MCF 10A (cell line): Measurements from ENCODE around the gene NLRP5. TPM values are rescaled to one million over a fixed set of nuclear protein-coding genes. Genes with fewer than 3 reads are reported as not detected.

Experiments used
- BruUV-seq: library from RNA; stranded (reverse); fragments of 400-500 nt; replicated peaks from 2 replicates; lab custom pipeline; 2021; lab: Mats Ljungman, UMichigan
- CTCF ChIA-PET: fragments of 300-600 bp; sonication (Branson Sonifier 250); formaldehyde crosslinking; extraction: SDS; loops from one replicate; lab custom pipeline; 2021; ENCODE audit warnings: antibody characterized with exemption, inconsistent platforms; lab: Yijun Ruan, JAX
- POLR2A ChIA-PET: fragments of 300-600, 350-650 bp; sonication (Branson Sonifier 250); formaldehyde crosslinking; extraction: SDS; loops from one replicate; lab custom pipeline; 2020; ENCODE audit warnings: antibody characterized with exemption, inconsistent platforms; lab: Yijun Ruan, JAX
- DNase-seq: peaks from one replicate; pipeline ENCODE4 v3.0.0-alpha.2; 2018; ENCODE audit not compliant: unreplicated experiment
- H3K27ac Mint-ChIP-seq: one replicate; pipeline ENCODE4 v1.8.0; 2022; ENCODE audit warnings: mild to moderate bottlenecking, low read depth, mixed read lengths; ENCODE audit not compliant: unreplicated experiment
- H3K27me3 Mint-ChIP-seq: one replicate; pipeline ENCODE4 v1.8.0; 2022; ENCODE audit warnings: mixed read lengths; ENCODE audit not compliant: insufficient read depth, unreplicated experiment
- H3K36me3 Mint-ChIP-seq: one replicate; pipeline ENCODE4 v1.8.0; 2022; ENCODE audit warnings: mild to moderate bottlenecking, moderate library complexity, mixed read lengths; ENCODE audit not compliant: insufficient read depth, unreplicated experiment
- H3K4me1 Mint-ChIP-seq: one replicate; pipeline ENCODE4 v1.8.0; 2022; ENCODE audit warnings: mixed read lengths; ENCODE audit not compliant: insufficient read depth, unreplicated experiment
- H3K4me3 Mint-ChIP-seq: one replicate; pipeline ENCODE4 v1.8.0; 2022; ENCODE audit warnings: mild to moderate bottlenecking, moderate library complexity, mixed read lengths; ENCODE audit not compliant: unreplicated experiment
- H3K9me3 Mint-ChIP-seq: one replicate; pipeline ENCODE4 v1.8.0; 2022; ENCODE audit warnings: mixed read lengths; ENCODE audit not compliant: unreplicated experiment
- intact Hi-C: fragments of 100-400 bp; cut with micrococcal nuclease; formaldehyde crosslinking; loops from 2 replicates; pipeline ENCODE4 v1.14.1; 2022
- total RNA-seq: library from RNA; stranded (reverse); gene quantifications from 2 replicates; pipeline ENCODE4 v1.2.3, GENCODE V29; 2022
- TF ChIP-seq, protein P1 (sequence below): fragments of 200-600 bp; IDR thresholded peaks from one replicate; pipeline ENCODE4 v1.8.0; 2022; ENCODE audit warnings: antibody characterized with exemption, mild to moderate bottlenecking; ENCODE audit not compliant: unreplicated experiment

NLRP5 gene
- total RNA-seq, 1 experiment from 2014 or later: not detected

DNA sequence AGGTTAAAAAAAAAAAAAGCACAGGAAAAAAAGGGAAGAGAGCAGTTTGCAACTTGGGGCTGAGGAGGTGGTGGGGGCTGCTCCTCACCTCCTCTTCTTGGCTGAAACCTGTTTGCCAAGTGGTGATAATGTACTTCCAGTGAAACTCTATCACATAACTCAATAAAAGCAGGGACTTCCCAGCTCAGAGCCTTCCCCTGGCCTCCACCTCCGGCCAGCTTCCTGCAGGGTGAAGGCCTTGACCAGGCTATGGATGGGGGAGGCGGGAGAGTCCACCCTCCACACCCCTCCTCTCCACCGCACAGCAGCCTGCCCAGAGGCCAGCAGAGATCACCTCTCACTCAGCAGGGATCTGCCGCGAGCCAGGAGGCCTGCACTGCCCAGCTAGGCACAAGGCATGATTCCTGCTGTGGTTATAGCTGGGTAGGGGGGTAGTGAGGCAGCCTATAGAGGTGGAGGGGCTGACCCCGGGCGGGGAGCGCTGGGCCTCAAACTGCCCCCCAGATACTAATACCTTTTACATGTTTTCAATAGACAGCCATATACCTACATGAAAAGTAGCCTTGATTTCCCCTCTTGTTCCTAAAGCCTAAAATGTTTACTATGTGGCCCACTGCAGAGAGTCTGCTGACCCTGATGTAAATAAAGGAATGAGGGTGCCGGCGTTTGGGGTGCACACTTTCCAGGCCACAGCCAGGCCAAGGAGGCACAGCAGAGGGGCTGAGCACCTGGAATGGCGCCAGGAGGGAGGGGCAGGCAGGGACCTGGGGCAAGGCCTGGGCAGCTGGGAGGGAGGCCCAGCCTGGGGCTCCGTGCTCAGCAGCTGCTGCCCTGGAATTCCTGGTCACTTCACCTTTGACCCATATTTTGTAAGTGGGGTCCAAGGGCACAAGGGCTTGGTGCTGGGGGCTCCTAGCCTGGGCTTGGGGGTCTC, 124.2 kb downstream of the NLRP5 start:
- Mint-ChIP-seq H3K9me3 (no peaks in the 10 kb centered on the region), H3K27ac (no peak overlapping the region), H3K36me3 (peaks cover 16% of the 10 kb centered on the region), H3K27me3 (no peaks in the 10 kb centered on the region), H3K4me3 (no peak overlapping the region), H3K4me1 (peaks cover 19% of the 10 kb centered on the region)
- POLR2A ChIA-PET: no interaction called here
- CTCF ChIA-PET: interaction anchor here (0.6 kb wide), 1 partner anchor 16 kb away, joined by 3 read pairs; no protein-coding TSS in a partner anchor
- intact Hi-C loops: no loop called here
- BruUV-seq: no TSS peak
- TF ChIP-seq, protein P1, sequence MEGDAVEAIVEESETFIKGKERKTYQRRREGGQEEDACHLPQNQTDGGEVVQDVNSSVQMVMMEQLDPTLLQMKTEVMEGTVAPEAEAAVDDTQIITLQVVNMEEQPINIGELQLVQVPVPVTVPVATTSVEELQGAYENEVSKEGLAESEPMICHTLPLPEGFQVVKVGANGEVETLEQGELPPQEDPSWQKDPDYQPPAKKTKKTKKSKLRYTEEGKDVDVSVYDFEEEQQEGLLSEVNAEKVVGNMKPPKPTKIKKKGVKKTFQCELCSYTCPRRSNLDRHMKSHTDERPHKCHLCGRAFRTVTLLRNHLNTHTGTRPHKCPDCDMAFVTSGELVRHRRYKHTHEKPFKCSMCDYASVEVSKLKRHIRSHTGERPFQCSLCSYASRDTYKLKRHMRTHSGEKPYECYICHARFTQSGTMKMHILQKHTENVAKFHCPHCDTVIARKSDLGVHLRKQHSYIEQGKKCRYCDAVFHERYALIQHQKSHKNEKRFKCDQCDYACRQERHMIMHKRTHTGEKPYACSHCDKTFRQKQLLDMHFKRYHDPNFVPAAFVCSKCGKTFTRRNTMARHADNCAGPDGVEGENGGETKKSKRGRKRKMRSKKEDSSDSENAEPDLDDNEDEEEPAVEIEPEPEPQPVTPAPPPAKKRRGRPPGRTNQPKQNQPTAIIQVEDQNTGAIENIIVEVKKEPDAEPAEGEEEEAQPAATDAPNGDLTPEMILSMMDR: no peak
- DNase-seq: no peak

Other genes starting within 250 kb of the NLRP5 start
- not detected in 2 replicates for gene NLRP9, start 248.4 kb upstream of the NLRP5 start, total RNA-seq
- gene RFPL4A, start 227.7 kb upstream of the NLRP5 start, total RNA-seq: not detected in 2 replicates
- not detected in 2 replicates for gene RFPL4AL1, start 217.7 kb upstream of the NLRP5 start, total RNA-seq
- not detected in 2 replicates for gene NLRP11, start 154.8 kb upstream of the NLRP5 start, total RNA-seq
- not detected in 2 replicates for gene NLRP4, start 150.2 kb upstream of the NLRP5 start, total RNA-seq
- not detected in 2 replicates for gene NLRP13, start 54.4 kb upstream of the NLRP5 start, total RNA-seq
- not detected in 2 replicates for gene NLRP8, start 38.9 kb upstream of the NLRP5 start, total RNA-seq
- gene ZNF787, start 134.5 kb downstream of the NLRP5 start, total RNA-seq: 58.2 and 68.6 TPM in 2 replicates
- 26.6 and 28.1 TPM in 2 replicates for gene ZNF444, start 154.5 kb downstream of the NLRP5 start, total RNA-seq
- not detected in 2 replicates for gene GALP, start 189.2 kb downstream of the NLRP5 start, total RNA-seq
- gene ZSCAN5B, start 211.0 kb downstream of the NLRP5 start, total RNA-seq: not detected in 2 replicates
- gene ZSCAN5C, start 215.5 kb downstream of the NLRP5 start, total RNA-seq: not detected in 2 replicates